DND-41 (cell line): Measurements from ENCODE around the gene DEAF1.

ENCODE experiments used
- ATAC-seq: fragments of 200-7000 bp; cut with Tn5 transposase; 3 replicates; pipeline ENCODE4 v1.9.1; 2021; ENCODE audit warnings: low read depth; ENCODE audit not compliant: insufficient read depth
- DNase-seq: peaks from one replicate; pipeline ENCODE4 v3.0.0-alpha.2; 2020
- H2AFZ ChIP-seq: 2 replicates; pipeline ENCODE4 v1.6.0; 2012; ENCODE audit warnings: low read depth, low read length
- H3K27ac ChIP-seq: 2 replicates; pipeline ENCODE4 v1.5.1; 2012; ENCODE audit warnings: low read length, inconsistent platforms
- H3K27me3 ChIP-seq: fragments of 200-600 bp; sonication (generic); 2 replicates; pipeline ENCODE4 v1.6.0; 2012; ENCODE audit warnings: low read length, mild to moderate bottlenecking, inconsistent platforms; ENCODE audit not compliant: insufficient read depth, poor library complexity
- H3K36me3 ChIP-seq: 2 replicates; pipeline ENCODE4 v1.5.1; 2012; ENCODE audit warnings: low read length, inconsistent platforms; ENCODE audit not compliant: insufficient read depth
- H3K4me1 ChIP-seq: 2 replicates; pipeline ENCODE4 v1.5.1; 2012; ENCODE audit warnings: mild to moderate bottlenecking, low read length; ENCODE audit not compliant: insufficient read depth
- H3K4me2 ChIP-seq: 2 replicates; pipeline ENCODE4 v1.6.0; 2012; ENCODE audit warnings: mild to moderate bottlenecking, moderate library complexity, low read length, inconsistent platforms; ENCODE audit not compliant: insufficient read depth
- H3K4me3 ChIP-seq, 2 experiments: fragments of 200-600 bp in 1 of 2; shearing (Covaris generic) in 1 of 2; 2 replicates each; pipeline ENCODE4 v1.5.1; 2012 to 2016; ENCODE audit warnings: inconsistent platforms in 2 of 2, low read length in 2 of 2, mild to moderate bottlenecking in 2 of 2, low read depth in 1 of 2, moderate library complexity in 1 of 2
- H3K79me2 ChIP-seq: 2 replicates; pipeline ENCODE4 v1.6.0; 2012; ENCODE audit warnings: low read length, inconsistent platforms; ENCODE audit not compliant: insufficient read depth
- H3K9ac ChIP-seq: 2 replicates; pipeline ENCODE4 v1.6.0; 2012; ENCODE audit warnings: low read depth, mild to moderate bottlenecking, inconsistent platforms, low read length, moderate library complexity
- H3K9me3 ChIP-seq: 2 replicates; pipeline ENCODE4 v1.5.1; 2012; ENCODE audit warnings: low read length, moderate library complexity, mild to moderate bottlenecking, inconsistent platforms; ENCODE audit not compliant: insufficient read depth, severe bottlenecking
- H4K20me1 ChIP-seq: 2 replicates; pipeline ENCODE4 v1.6.0; 2012; ENCODE audit warnings: low read length; ENCODE audit not compliant: insufficient read depth
- CTCF ChIP-seq: IDR thresholded peaks from 2 replicates; pipeline ENCODE4 v1.5.1; 2012; ENCODE audit warnings: borderline replicate concordance, low read length, moderate library complexity, mild to moderate bottlenecking; ENCODE audit not compliant: poor library complexity, severe bottlenecking; ENCODE audit errors: extremely low read depth
- EZH2 ChIP-seq: IDR thresholded peaks from 3 replicates; pipeline ENCODE4 v1.6.1; 2012; ENCODE audit warnings: borderline replicate concordance, low read depth, mild to moderate bottlenecking, moderate library complexity, low read length, inconsistent platforms; ENCODE audit not compliant: severe bottlenecking

DEAF1 gene

GRCh38 chr11:659532-660085 is 35.4 kb downstream of the DEAF1 start:
- H3K9me3 ChIP-seq = no peaks in the 10 kb centered on the region
- ATAC-seq (no peak), DNase-seq (no peak)
- H2AFZ ChIP-seq = no peak overlapping the region
- H3K4me3 ChIP-seq = no peak overlapping the region
- H3K4me1 ChIP-seq = no peaks in the 10 kb centered on the region
- no peaks in the 10 kb centered on the region for H3K27me3 ChIP-seq
- H3K4me2 ChIP-seq = no peak overlapping the region
- H3K9ac ChIP-seq = no peak overlapping the region
- H3K27ac ChIP-seq = no peak overlapping the region
- no peak for TF ChIP-seq CTCF
- no peak for TF ChIP-seq EZH2
- H3K36me3 ChIP-seq = peaks cover 83% of the 10 kb centered on the region
- peaks cover 15% of the 10 kb centered on the region for H3K79me2 ChIP-seq
- H4K20me1 ChIP-seq = peaks cover 41% of the 10 kb centered on the region

GRCh38 chr11:657691-658126 is 37.3 kb downstream of the DEAF1 start:
- H3K9ac ChIP-seq = no peak overlapping the region
- no peaks in the 10 kb centered on the region for H3K27me3 ChIP-seq
- H3K4me3 ChIP-seq = no peak overlapping the region
- no peaks in the 10 kb centered on the region for H3K4me1 ChIP-seq
- H3K79me2 ChIP-seq = peaks cover 7% of the 10 kb centered on the region
- H3K4me2 ChIP-seq = no peak overlapping the region
- ATAC-seq = no peak
- H3K27ac ChIP-seq = no peak overlapping the region
- no peaks in the 10 kb centered on the region for H3K9me3 ChIP-seq
- H3K36me3 ChIP-seq = peaks cover 82% of the 10 kb centered on the region
- DNase-seq = no peak
- H4K20me1 ChIP-seq = peaks cover 34% of the 10 kb centered on the region
- no peak for TF ChIP-seq EZH2
- TF ChIP-seq CTCF = no peak
- H2AFZ ChIP-seq = no peak overlapping the region

DNA sequence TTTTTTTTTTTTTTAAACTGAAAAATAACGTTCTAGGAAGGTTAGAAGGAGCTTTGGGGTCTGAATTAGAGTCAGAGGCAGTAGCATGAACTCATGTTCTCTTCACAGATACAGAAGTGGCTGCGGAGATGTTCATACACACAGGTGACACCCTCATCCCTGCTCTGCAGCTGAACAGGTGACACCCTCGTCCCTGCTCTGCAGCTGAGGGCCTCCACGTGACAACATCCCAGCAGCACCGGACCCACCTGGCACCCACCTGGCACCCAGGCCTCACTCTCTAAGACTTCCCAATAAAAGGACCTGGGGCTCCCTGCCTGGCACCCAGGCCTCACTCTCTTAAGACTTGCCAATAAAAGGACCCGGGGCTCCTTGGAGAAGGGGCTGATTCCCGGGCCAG is 38.2 kb downstream of the DEAF1 start:
- no peak overlapping the region for H3K27ac ChIP-seq
- no peaks in the 10 kb centered on the region for H3K9me3 ChIP-seq
- ATAC-seq (no peak), DNase-seq (no peak)
- peaks cover 78% of the 10 kb centered on the region for H3K36me3 ChIP-seq
- peaks cover 3% of the 10 kb centered on the region; the same call in 1 of the 2 replicates for H3K79me2 ChIP-seq
- TF ChIP-seq CTCF = no peak
- TF ChIP-seq EZH2 = no peak
- H3K4me2 ChIP-seq = no peak overlapping the region
- H3K9ac ChIP-seq = no peak overlapping the region
- H3K4me1 ChIP-seq = no peaks in the 10 kb centered on the region
- H3K27me3 ChIP-seq = no peaks in the 10 kb centered on the region
- peaks cover 28% of the 10 kb centered on the region for H4K20me1 ChIP-seq
- no peak overlapping the region for H2AFZ ChIP-seq
- no peak overlapping the region for H3K4me3 ChIP-seq
